GM19324 (cell line): ENCODE data around the gene CC2D2A.

ENCODE experiments used
- ATAC-seq: cut with Tn5 transposase; IDR thresholded peaks from one replicate; pipeline ENCODE4 v1.9.1; 2021; ENCODE audit warnings: mild to moderate bottlenecking, moderate library complexity; ENCODE audit not compliant: unreplicated experiment, low FRiP score

Gene CC2D2A

DNA sequence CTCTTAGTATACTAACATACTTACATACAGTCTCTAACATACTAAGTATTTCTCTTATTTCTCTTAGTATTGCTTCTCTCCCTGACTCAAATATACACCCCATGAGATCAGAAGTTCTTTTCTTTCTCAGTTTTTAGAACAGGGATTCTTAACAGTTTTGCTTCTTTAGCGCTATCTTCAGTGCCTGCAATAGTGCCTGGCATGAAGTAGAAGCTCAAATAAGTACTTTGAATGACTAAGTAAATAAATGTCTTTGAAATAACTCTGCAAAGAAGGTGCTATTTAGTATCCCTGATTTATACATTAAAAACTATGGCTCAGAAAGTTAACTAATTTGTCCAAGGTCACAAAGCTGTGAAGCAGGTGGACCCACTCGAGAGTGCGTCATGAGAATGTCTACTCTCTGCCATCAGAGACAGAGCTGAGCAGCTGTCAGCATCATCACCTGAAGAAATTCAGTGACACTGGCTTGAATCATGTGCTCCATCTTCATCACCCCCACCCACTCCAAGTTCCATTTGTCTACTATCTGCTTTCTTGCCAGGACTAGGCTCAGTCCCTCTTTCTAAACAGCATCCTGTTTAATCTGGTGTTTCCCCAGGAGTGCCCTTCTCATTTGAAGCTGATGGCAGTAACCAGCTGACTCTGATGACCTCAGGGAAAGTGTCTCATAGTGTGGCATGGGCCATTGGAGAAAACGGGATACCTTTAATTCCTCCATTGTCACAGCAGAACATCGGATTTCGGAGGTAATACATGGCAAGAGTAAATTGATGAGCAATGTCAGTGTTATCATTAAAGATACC is 83.1 kb downstream of the CC2D2A start:
- ATAC-seq = no peak

GRCh38 chr4:15556511-15557092 is 86.9 kb downstream of the CC2D2A start:
- ATAC-seq = no peak

- ATAC-seq = no peak
These were observed 88.3 kb downstream of the CC2D2A start for GRCh38 chr4:15557786-15558550.

GRCh38 chr4:15558561-15558960 is 88.9 kb downstream of the CC2D2A start:
- no peak for ATAC-seq

DNA sequence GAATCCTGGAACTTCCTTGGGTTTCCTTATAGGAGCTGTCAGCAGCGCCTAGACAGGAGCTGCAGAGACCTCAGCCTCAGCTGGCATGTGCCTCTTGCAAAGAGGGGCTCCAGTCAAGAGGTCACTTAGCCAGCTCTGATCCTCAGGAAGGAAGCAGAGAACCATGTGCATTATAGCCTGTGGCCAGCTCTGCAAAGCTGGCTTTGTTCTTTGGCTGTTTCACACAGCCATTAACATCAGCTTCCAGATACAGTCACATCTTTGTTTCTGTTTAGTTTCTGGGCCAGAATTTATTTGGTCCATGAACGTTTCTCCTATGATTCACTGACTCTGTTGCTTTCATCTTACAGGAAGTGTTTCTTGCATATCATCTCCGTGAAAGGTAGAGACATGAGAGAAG is 92.4 kb downstream of the CC2D2A start:
- no peak for ATAC-seq

GRCh38 chr4:15562623-15563022 is 92.9 kb downstream of the CC2D2A start:
- no peak for ATAC-seq

GRCh38 chr4:15563871-15564270 is 94.2 kb downstream of the CC2D2A start:
- no peak for ATAC-seq

GRCh38 chr4:15568821-15569220 is 99.1 kb downstream of the CC2D2A start:
- ATAC-seq = no peak

GRCh38 chr4:15569746-15570145 is 100.1 kb downstream of the CC2D2A start:
- ATAC-seq = no peak

DNA sequence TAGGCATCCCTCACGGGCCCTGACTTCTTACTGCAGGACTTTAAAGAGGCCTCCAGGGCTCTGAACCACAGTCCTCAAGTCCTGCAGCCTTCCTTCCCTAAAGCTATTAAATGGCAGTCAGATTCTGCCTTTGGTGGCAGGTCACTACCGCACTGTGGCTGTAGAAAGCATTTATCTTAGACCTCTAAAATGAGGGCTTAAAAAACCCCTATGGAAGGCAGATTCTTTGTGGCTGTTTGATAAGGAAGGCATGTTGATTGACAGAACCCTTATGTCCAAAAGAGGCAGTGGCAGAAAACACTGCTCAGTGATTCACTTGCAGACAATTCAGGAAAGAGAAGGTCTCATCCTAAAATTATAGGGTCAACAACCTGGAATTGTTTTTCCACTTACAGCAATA is 106.3 kb downstream of the CC2D2A start:
- no peak for ATAC-seq

GRCh38 chr4:15577508-15577907 is 107.8 kb downstream of the CC2D2A start:
- no peak for ATAC-seq

DNA sequence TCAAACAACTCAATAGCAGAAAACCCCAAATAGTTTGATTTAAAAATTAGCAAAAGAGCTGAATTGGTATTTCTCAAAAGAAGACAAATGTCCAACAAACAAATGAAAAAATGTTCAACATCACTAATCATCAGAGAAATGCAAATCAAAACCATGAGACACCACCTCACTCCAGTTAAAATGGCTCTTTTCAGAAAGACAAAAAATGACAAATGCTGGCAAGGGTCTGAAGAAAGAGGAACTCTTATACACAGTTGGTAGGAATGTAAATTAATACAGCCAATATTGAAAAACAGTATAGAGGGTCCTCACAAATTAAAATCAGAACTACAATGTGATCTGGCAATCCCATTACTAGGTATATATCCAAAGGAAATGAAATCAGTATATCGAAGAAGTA is 115.1 kb downstream of the CC2D2A start:
- ATAC-seq = no peak

GRCh38 chr4:15585331-15585730 is 115.6 kb downstream of the CC2D2A start:
- no peak for ATAC-seq

- no peak for ATAC-seq
These were observed 116.4 kb downstream of the CC2D2A start for GRCh38 chr4:15586066-15586465.

DNA sequence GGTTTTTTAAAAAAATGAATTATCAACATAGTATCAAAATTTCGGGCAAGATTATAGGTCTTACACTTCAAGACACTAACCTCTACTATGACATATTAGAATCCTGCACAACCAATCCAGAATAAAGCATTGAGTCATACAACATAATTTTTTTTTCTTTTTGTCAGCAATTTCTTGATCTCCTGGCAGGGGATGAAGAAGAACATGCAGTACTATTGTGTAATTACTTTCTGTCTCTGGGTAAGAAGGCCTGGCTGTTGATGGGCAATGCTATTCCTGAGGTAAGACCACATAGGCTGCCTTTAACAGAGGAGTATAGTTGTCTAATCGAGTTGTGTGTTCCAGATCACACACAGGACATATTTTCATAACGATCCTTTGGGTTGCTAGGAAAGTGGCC is 118.0 kb downstream of the CC2D2A start:
- ATAC-seq = no peak

GRCh38 chr4:15592799-15593198 is 123.1 kb downstream of the CC2D2A start:
- ATAC-seq = no peak

DNA sequence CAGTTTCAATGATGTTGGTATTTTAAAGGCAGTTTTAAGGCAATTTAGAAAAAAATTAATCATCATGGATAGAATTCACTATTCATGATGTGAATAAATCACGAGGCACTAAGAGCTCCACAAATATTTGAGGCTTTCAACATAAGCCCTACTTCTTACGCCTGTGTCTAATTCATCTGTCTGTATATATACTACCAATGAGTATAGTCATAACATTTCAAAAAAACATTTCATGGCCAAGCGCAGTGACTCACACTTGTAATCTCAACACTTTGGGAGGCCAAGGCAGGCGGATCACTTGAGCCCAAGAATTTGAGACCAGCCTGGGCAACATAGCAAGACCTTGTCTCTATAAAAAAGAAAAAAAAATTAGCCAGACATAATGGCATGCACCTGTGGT is 129.0 kb downstream of the CC2D2A start:
- no peak for ATAC-seq

DNA sequence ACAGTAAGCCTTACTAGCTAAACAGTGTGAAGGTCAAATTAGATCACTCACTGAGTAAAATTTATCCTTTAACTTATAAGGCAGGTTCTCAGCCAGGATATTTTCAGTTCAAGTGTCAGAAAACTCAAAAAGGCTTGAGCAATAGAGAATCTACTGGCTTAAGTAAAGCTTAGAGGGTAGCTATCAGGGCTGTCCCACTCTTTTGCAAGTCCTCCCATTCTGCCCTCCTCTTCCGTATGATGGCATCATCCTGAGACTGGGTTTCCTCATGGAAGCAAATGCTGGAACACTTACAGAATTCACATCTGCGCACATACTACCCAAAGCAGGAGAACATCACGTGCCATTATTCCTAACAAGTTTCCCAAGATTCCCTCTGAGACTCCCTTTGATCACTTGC is 130.5 kb downstream of the CC2D2A start:
- no peak for ATAC-seq

DNA sequence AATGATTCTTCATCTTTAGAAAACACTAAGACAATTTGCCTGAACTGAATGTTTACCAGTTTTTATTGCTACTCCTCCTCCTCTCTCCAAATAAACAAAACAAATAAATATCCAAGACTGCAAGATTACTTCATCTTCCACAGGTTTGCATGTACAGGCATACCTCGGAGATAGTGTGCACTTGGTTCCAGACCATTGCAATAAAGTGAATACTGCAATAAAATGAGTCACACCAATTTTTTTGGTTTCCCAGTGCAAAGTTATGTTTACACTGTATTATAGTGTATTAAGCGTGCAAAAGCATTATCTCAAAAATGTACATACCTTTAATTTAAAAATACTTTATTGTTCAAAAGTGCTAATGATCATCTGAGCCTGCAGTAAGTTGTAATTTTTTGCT is 132.2 kb downstream of the CC2D2A start:
- no peak for ATAC-seq

GRCh38 chr4:15605537-15605936 is 135.9 kb downstream of the CC2D2A start:
- no peak for ATAC-seq

DNA sequence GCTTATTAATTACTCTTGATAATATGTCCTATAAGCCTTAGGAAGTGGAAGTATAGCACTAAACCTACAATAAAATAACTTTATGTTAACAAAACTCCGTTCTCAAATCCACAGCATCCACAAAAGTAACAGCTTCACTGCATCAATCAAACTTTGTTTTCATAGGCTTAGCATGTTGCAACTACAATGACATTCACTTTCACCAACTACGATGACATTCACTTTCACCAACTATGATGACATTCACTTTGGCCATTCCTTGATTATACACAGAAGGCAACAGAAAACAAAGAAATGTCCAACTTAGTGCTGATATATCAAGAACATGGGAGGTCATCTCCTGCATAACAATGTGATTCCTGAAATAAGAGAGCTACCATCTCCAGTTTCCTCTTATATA is 141.2 kb downstream of the CC2D2A start:
- ATAC-seq = no peak

DNA sequence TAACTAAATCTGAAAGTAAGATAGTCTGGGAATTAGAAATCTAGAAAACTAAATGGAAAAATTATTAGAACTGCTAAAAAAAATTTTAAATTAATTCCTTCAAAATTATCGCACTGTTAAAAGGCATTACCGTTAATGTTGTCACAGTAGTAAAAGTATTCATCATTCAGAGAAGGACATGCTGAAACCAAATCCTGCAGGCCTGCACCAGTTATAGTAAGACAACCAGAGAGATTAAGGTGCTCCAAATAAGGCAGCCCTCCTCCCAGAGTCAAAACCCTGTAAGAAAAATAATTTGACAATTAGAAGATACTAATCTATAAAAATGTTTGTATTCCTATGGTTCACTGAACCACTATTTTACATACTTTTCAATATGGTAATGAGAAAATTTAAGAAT is 142.5 kb downstream of the CC2D2A start:
- ATAC-seq = no peak
